HepG2 (cell line): ENCODE data around the gene LEPROT. TPM values are rescaled to one million over a fixed set of nuclear protein-coding genes. Genes with fewer than 3 reads are reported as not detected.

Experiments
- ATF5 ChIP-seq: sonication (generic); formaldehyde crosslinking; IDR thresholded peaks from 2 replicates; pipeline ENCODE4 v1.4.0; 2020; ENCODE audit warnings: mild to moderate bottlenecking, low read depth, missing genetic modification reagents
- CAMTA2 ChIP-seq: sonication (generic); formaldehyde crosslinking; IDR thresholded peaks from 2 replicates; pipeline ENCODE4 v1.4.0; 2020; ENCODE audit warnings: mild to moderate bottlenecking, missing genetic modification reagents, borderline replicate concordance
- EED ChIP-seq: sonication (generic); formaldehyde crosslinking; IDR thresholded peaks from 2 replicates; pipeline ENCODE4 v1.5.0; 2020; ENCODE audit warnings: mild to moderate bottlenecking, missing genetic modification reagents
- FUBP1 ChIP-seq: sonication (generic); formaldehyde crosslinking; IDR thresholded peaks from 2 replicates; pipeline ENCODE4 v1.5.1; 2020; ENCODE audit warnings: missing genetic modification reagents, mild to moderate bottlenecking, borderline replicate concordance
- GFI1 ChIP-seq: sonication (generic); formaldehyde crosslinking; IDR thresholded peaks from 2 replicates; pipeline ENCODE4 v1.5.0; 2020; ENCODE audit warnings: missing genetic modification reagents, mild to moderate bottlenecking, borderline replicate concordance
- NR3C1 ChIP-seq: sonication (generic); formaldehyde crosslinking; IDR thresholded peaks from 2 replicates; pipeline ENCODE4 v1.4.0; 2020; ENCODE audit warnings: missing genetic modification reagents
- POLR2AphosphoS2 ChIP-seq: IDR thresholded peaks from 2 replicates; pipeline ENCODE4 v1.6.1; 2011; ENCODE audit warnings: low read depth, low read length, improper control_type of control experiment
- POLR2G ChIP-seq: fragments of 200-400 bp; formaldehyde crosslinking; IDR thresholded peaks from 2 replicates; pipeline ENCODE4 v1.6.1; 2018; ENCODE audit warnings: mild to moderate bottlenecking, low read depth, low read length, moderate library complexity
- SP5 ChIP-seq: IDR thresholded peaks from 2 replicates; pipeline ENCODE4 v1.6.1; 2016; ENCODE audit warnings: low read depth, borderline replicate concordance
- STAT5B ChIP-seq: sonication (generic); formaldehyde crosslinking; IDR thresholded peaks from 2 replicates; pipeline ENCODE4 v1.4.0; 2020; ENCODE audit warnings: missing genetic modification reagents
- TAF1 ChIP-seq: sonication (generic); formaldehyde crosslinking; IDR thresholded peaks from 2 replicates; pipeline ENCODE4 v1.4.0; 2020; ENCODE audit warnings: missing genetic modification reagents
- TCF12 ChIP-seq, 2 experiments: fragments of 450-650 bp in 1 of 2; sonication (generic) in 1 of 2; formaldehyde crosslinking in 1 of 2; IDR thresholded peaks; 2 replicates each; pipeline versions ENCODE4 v1.6.1 to v1.8.0; 2017 to 2022; ENCODE audit warnings: antibody characterized with exemption in 1 of 2, mild to moderate bottlenecking in 1 of 2, missing genetic modification reagents in 1 of 2, moderate library complexity in 1 of 2
- U2AF1 ChIP-seq: fragments of 200-400 bp; formaldehyde crosslinking; optimal IDR thresholded peaks from 2 replicates; pipeline ENCODE3; 2017; ENCODE audit warnings: mild to moderate bottlenecking, low read depth, low read length
- ZBTB37 ChIP-seq: sonication (generic); formaldehyde crosslinking; IDR thresholded peaks from 2 replicates; pipeline ENCODE4 v1.4.0; 2020; ENCODE audit warnings: mild to moderate bottlenecking, missing genetic modification reagents
- ZNF235 ChIP-seq: sonication (generic); formaldehyde crosslinking; IDR thresholded peaks from 2 replicates; pipeline ENCODE4 v1.8.1; 2023; ENCODE audit warnings: mild to moderate bottlenecking, missing genetic modification reagents, borderline replicate concordance
- ZNF282 ChIP-seq: fragments of 450-650 bp; IDR thresholded peaks from 2 replicates; pipeline ENCODE4 v1.6.1; 2018; ENCODE audit not compliant: partially characterized antibody
- ZNF382 ChIP-seq: sonication (generic); formaldehyde crosslinking; IDR thresholded peaks from 2 replicates; pipeline ENCODE4 v1.5.0; 2020; ENCODE audit warnings: missing genetic modification reagents, mild to moderate bottlenecking, borderline replicate concordance
- ZNF512 ChIP-seq: sonication (generic); formaldehyde crosslinking; IDR thresholded peaks from 2 replicates; pipeline ENCODE4 v1.4.0; 2020; ENCODE audit warnings: mild to moderate bottlenecking, missing genetic modification reagents
- ZNF562 ChIP-seq: sonication (generic); formaldehyde crosslinking; IDR thresholded peaks from 2 replicates; pipeline ENCODE4 v1.8.0; 2022; ENCODE audit warnings: missing genetic modification reagents, borderline replicate concordance
- ZNF589 ChIP-seq: sonication (generic); formaldehyde crosslinking; conservative IDR thresholded peaks from 2 replicates; pipeline ENCODE4 v1.8.0; 2022; ENCODE audit warnings: mild to moderate bottlenecking, moderate library complexity, missing genetic modification reagents
- polyA plus RNA-seq, 8 experiments: library from polyadenylated mRNA; depleted of rRNA in 3 of 8; stranded (reverse) in 7 of 8; unstranded in 1 of 8; fragments of >200 nt; fragmentation: Illumina TruSeq in 4 of 8; extraction: Trizol in 4 of 8; gene quantifications; 2 replicates each; pipeline versions ENCODE4 v1.2.1 to v1.2.3, GENCODE V29; 2011 to 2016; ENCODE audit warnings: low read depth in 4 of 8, missing spikeins in 1 of 8, mixed read lengths in 1 of 8; ENCODE audit not compliant: insufficient read depth in 1 of 8
- total RNA-seq, 5 experiments: library from RNA; depleted of rRNA; stranded (reverse); fragments of >200 nt; fragmentation: Illumina TruSeq; extraction: Trizol; gene quantifications; 2 replicates each; pipeline ENCODE4 v1.2.3, GENCODE V29; 2016; ENCODE audit warnings: low read depth in 1 of 5
- TF ChIP-seq, protein P1 (sequence below): sonication (generic); formaldehyde crosslinking; conservative IDR thresholded peaks from 2 replicates; pipeline ENCODE4 v1.4.0; 2020; ENCODE audit warnings: missing genetic modification reagents

The LEPROT gene
- total and polyA plus RNA-seq, 2 of the 13 experiments (the other 11 are each of a cell fraction or from before 2014, with no cell fraction given), result 36.8 to 51.4 TPM

DNA sequence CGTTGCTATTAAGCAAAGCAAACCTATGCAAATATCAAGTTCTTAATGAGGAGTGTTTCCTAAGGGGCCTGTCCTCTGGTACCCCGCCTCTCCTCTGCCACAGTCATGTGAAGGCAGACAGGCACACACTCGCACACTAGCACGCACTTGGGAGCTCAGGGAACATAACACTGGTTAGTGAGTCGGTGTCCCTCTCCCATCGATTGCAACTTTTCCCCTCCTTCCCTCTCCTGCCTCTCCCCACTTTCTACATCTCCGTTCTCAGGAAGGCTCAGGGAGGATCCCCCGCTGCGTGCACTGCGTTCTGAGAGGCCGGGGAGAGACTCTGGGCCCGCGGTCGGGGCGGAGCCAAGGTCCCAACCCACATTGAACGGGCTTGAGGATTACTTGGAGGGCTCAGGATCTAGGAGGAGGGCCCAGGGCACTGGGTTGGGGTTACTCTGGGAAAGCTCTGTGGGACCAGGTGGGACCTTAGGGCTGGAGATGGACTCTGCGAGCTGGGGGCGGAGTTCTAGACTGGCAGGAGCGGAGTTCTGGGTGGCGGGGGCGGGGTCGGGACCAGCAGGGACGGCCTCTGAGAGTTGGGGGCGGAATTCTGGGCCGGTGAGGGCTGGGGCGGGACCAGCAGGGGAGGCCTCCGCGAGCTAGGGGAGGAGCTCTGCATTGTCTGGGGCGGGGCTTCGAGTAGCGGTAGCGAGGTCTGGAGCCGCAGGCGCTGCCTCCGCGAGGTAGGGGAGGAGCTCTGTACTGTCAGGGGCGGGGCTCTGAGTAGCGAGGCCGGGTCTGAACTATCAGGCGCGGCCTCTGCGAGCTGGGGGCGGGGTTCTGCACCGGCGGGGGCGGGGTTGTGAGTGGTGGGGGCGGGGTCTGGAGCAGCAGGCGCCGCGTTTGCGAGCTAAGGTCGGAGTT is 533 bp upstream of the LEPROT start (continued):
- TF ChIP-seq, protein P1, sequence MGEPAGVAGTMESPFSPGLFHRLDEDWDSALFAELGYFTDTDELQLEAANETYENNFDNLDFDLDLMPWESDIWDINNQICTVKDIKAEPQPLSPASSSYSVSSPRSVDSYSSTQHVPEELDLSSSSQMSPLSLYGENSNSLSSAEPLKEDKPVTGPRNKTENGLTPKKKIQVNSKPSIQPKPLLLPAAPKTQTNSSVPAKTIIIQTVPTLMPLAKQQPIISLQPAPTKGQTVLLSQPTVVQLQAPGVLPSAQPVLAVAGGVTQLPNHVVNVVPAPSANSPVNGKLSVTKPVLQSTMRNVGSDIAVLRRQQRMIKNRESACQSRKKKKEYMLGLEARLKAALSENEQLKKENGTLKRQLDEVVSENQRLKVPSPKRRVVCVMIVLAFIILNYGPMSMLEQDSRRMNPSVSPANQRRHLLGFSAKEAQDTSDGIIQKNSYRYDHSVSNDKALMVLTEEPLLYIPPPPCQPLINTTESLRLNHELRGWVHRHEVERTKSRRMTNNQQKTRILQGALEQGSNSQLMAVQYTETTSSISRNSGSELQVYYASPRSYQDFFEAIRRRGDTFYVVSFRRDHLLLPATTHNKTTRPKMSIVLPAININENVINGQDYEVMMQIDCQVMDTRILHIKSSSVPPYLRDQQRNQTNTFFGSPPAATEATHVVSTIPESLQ, result no peak
- TF ChIP-seq ZNF235 (CRISPR knock-in tag) (no peak), ATF5 (CRISPR knock-in tag) (no peak), FUBP1 (CRISPR knock-in tag) (no peak), POLR2AphosphoS2 (no peak), STAT5B (CRISPR knock-in tag) (no peak), ZBTB37 (CRISPR knock-in tag) (no peak), ZNF562 (CRISPR knock-in tag) (no peak), TAF1 (CRISPR knock-in tag) (peak; percentile 31; the same call in 1 of the 2 replicates), U2AF1 (no peak), ZNF589 (CRISPR knock-in tag) (0 out of 2 replicates have a peak, but pooled peaks have one; percentile 43), EED (CRISPR knock-in tag) (no peak), CAMTA2 (CRISPR knock-in tag) (no peak), GFI1 (CRISPR knock-in tag) (0 out of 2 replicates have a peak, but pooled peaks have one; percentile 45), ZNF282 (no peak), SP5 (peak; percentile 32; the same call in 1 of the 2 replicates), ZNF382 (CRISPR knock-in tag) (no peak), ZNF512 (CRISPR knock-in tag) (no peak), POLR2G (no peak), TCF12 (IDR thresholded peaks at IDR 0.05) (no peak), TCF12 (CRISPR knock-in tag; IDR thresholded peaks at IDR 0.05) (no peak), NR3C1 (CRISPR knock-in tag) (no peak)
